H1 (cell line): Measurements from ENCODE around the gene SLC7A9. TPM values are rescaled to one million over a fixed set of nuclear protein-coding genes. Genes with fewer than 3 reads are reported as not detected.

ENCODE experiments used
- CTCF ChIA-PET: fragments of 300-600 bp; sonication (Branson Sonifier 250); formaldehyde crosslinking; loops from one replicate; lab custom pipeline; 2021; ENCODE audit not compliant: partially characterized antibody; lab: Charles Lee
- POLR2A ChIA-PET: fragments of 300-600 bp; sonication (Branson Sonifier 250); formaldehyde crosslinking; loops from one replicate; lab custom pipeline; 2021; ENCODE audit warnings: inconsistent platforms; ENCODE audit not compliant: partially characterized antibody; lab: Charles Lee
- DNase-seq, 2 experiments: peaks; one replicate each; pipeline versions ENCODE4 v3.0.0 to v3.0.0-alpha.2; 2010 to 2022; ENCODE audit warnings: low spot score in 2 of 2, low read depth in 1 of 2, mixed read lengths in 1 of 2
- FAIRE-seq: peaks from 2 replicates; lab custom pipeline; 2011; peaks lifted over from hg19 to GRCh38; lab: Jason Lieb, UNC
- H2AFZ ChIP-seq: 2 replicates; pipeline ENCODE4 v1.8.1; 2012; ENCODE audit warnings: low read length, inconsistent platforms
- H2AK5ac ChIP-seq: 2 replicates; pipeline ENCODE4 v1.6.1; 2013; ENCODE audit warnings: low read depth, low read length
- H2BK120ac ChIP-seq: replicated peaks from 2 replicates; pipeline ENCODE3; 2013; ENCODE audit warnings: low read depth, low read length, inconsistent platforms
- H2BK12ac ChIP-seq: 2 replicates; pipeline ENCODE4 v1.6.1; 2013; ENCODE audit warnings: low read depth, low read length
- H2BK15ac ChIP-seq: 2 replicates; pipeline ENCODE4 v1.6.1; 2013; ENCODE audit warnings: low read length
- H2BK20ac ChIP-seq: 2 replicates; pipeline ENCODE4 v1.6.1; 2013; ENCODE audit warnings: low read length
- H2BK5ac ChIP-seq: 2 replicates; pipeline ENCODE4 v1.6.1; 2013; ENCODE audit warnings: low read depth, low read length
- H3K14ac ChIP-seq: 2 replicates; pipeline ENCODE4 v1.6.1; 2013; ENCODE audit warnings: inconsistent platforms; ENCODE audit not compliant: insufficient read length
- H3K18ac ChIP-seq: 2 replicates; pipeline ENCODE4 v1.6.1; 2013; ENCODE audit warnings: low read length; ENCODE audit errors: extremely low read depth
- H3K23ac ChIP-seq: 2 replicates; pipeline ENCODE4 v1.6.1; 2013; ENCODE audit warnings: inconsistent platforms; ENCODE audit not compliant: insufficient read length
- H3K23me2 ChIP-seq: 2 replicates; pipeline ENCODE4 v1.6.1; 2013; ENCODE audit warnings: low read depth, low read length
- H3K27ac ChIP-seq: 2 replicates; pipeline ENCODE4 v1.6.1; 2011; ENCODE audit warnings: low read depth, low read length, inconsistent platforms
- H3K27me3 ChIP-seq, 4 experiments: replicated peaks in 1 of 4; 1 replicate in 1 of 4; 2 replicates in 3 of 4; pipeline versions ENCODE4 v1.6.1 to v1.8.1; 2011 to 2013; ENCODE audit warnings: low read length in 3 of 4, mild to moderate bottlenecking in 3 of 4, inconsistent platforms in 2 of 4, mixed read lengths in 2 of 4, moderate library complexity in 1 of 4; ENCODE audit not compliant: control insufficient read depth in 3 of 4, insufficient read depth in 3 of 4; ENCODE audit errors: extremely low read depth in 1 of 4
- H3K36me3 ChIP-seq, 4 experiments: 2 replicates each; pipeline versions ENCODE4 v1.6.1 to v1.8.1; 2011 to 2013; ENCODE audit warnings: mild to moderate bottlenecking in 4 of 4, low read length in 3 of 4, moderate library complexity in 2 of 4, control low read depth in 1 of 4, inconsistent platforms in 1 of 4; ENCODE audit not compliant: insufficient read depth in 4 of 4, control insufficient read depth in 2 of 4
- H3K4ac ChIP-seq: replicated peaks from 2 replicates; pipeline ENCODE3; 2013; ENCODE audit warnings: low read length, low read depth, mixed read lengths, inconsistent platforms; ENCODE audit not compliant: insufficient read length
- H3K4me1 ChIP-seq, 4 experiments: replicated peaks in 1 of 4; 1 replicate in 1 of 4; 2 replicates in 3 of 4; pipeline versions ENCODE4 v1.6.1 to v1.8.1; 2011 to 2013; ENCODE audit warnings: low read length in 3 of 4, inconsistent platforms in 2 of 4, mixed read lengths in 1 of 4; ENCODE audit not compliant: insufficient read depth in 4 of 4, control insufficient read depth in 3 of 4
- H3K4me2 ChIP-seq, 2 experiments: 2 replicates each; pipeline versions ENCODE4 v1.6.1 to v1.8.1; 2011 to 2013; ENCODE audit warnings: low read depth in 2 of 2, low read length in 2 of 2, control low read depth in 1 of 2, inconsistent platforms in 1 of 2, mild to moderate bottlenecking in 1 of 2; ENCODE audit not compliant: insufficient read depth in 1 of 2
- H3K4me3 ChIP-seq, 4 experiments: fragments of 200-600, 300-600 bp in 1 of 4; sonication (generic), shearing (Covaris generic), sonication (Bioruptor Twin) in 1 of 4; 2 replicates each; pipeline versions ENCODE4 v1.5.1 to v1.8.1; 2011 to 2016; ENCODE audit warnings: low read length in 4 of 4, low read depth in 3 of 4, control low read depth in 2 of 4, inconsistent platforms in 2 of 4, mild to moderate bottlenecking in 2 of 4, mixed read lengths in 1 of 4, moderate library complexity in 1 of 4; ENCODE audit not compliant: insufficient read depth in 2 of 4; ENCODE audit errors: extremely low read depth in 1 of 4
- H3K56ac ChIP-seq: replicated peaks from 2 replicates; pipeline ENCODE3; 2013; ENCODE audit warnings: low read depth, mild to moderate bottlenecking, mixed read lengths, low read length, inconsistent platforms; ENCODE audit not compliant: insufficient read length
- H3K79me1 ChIP-seq: 2 replicates; pipeline ENCODE4 v1.6.1; 2013; ENCODE audit warnings: low read depth, low read length, control low read depth
- H3K79me2 ChIP-seq, 2 experiments: 2 replicates each; pipeline versions ENCODE4 v1.6.1 to v1.8.1; 2012 to 2013; ENCODE audit warnings: low read length in 2 of 2, mild to moderate bottlenecking in 2 of 2, inconsistent platforms in 1 of 2; ENCODE audit not compliant: insufficient read depth in 2 of 2, control insufficient read depth in 1 of 2
- H3K9ac ChIP-seq, 4 experiments: replicated peaks in 1 of 4; 1 replicate in 1 of 4; 2 replicates in 3 of 4; pipeline versions ENCODE4 v1.6.1 to v1.8.1; 2011 to 2013; ENCODE audit warnings: low read depth in 3 of 4, low read length in 3 of 4, control low read depth in 2 of 4, mild to moderate bottlenecking in 2 of 4, moderate library complexity in 2 of 4, inconsistent platforms in 1 of 4; ENCODE audit errors: extremely low read depth in 1 of 4
- H3K9me3 ChIP-seq, 2 experiments: 2 replicates each; pipeline versions ENCODE4 v1.6.1 to v1.8.1; 2012 to 2013; ENCODE audit warnings: mild to moderate bottlenecking in 2 of 2, moderate library complexity in 2 of 2, control low read depth in 1 of 2, inconsistent platforms in 1 of 2, low read depth in 1 of 2, low read length in 1 of 2, mixed read lengths in 1 of 2; ENCODE audit not compliant: insufficient read depth in 2 of 2
- H4K20me1 ChIP-seq, 2 experiments: replicated peaks in 1 of 2; 2 replicates each; pipeline versions ENCODE3 to v1.8.1; 2011 to 2013; ENCODE audit warnings: inconsistent platforms in 2 of 2, low read length in 2 of 2, mild to moderate bottlenecking in 1 of 2; ENCODE audit not compliant: insufficient read depth in 2 of 2, control insufficient read depth in 1 of 2
- H4K5ac ChIP-seq: 2 replicates; pipeline ENCODE4 v1.6.1; 2013; ENCODE audit warnings: low read length, low read depth, mixed read lengths, inconsistent platforms; ENCODE audit not compliant: insufficient read length
- H4K8ac ChIP-seq: 2 replicates; pipeline ENCODE4 v1.8.0; 2013; ENCODE audit warnings: mild to moderate bottlenecking, moderate library complexity, low read length, inconsistent platforms; ENCODE audit not compliant: insufficient read depth; ENCODE audit errors: extremely low read depth
- H4K91ac ChIP-seq: replicated peaks from 2 replicates; pipeline ENCODE3; 2013; ENCODE audit warnings: low read length, mixed read lengths, inconsistent platforms; ENCODE audit not compliant: insufficient read length
- KDM1A ChIP-seq: fragments of 200-600, 300-600 bp; sonication (generic); IDR thresholded peaks from 2 replicates; pipeline ENCODE4 v1.7.1; 2016; ENCODE audit warnings: mild to moderate bottlenecking, low read length, borderline replicate concordance
- SRF ChIP-seq: IDR thresholded peaks from 2 replicates; pipeline ENCODE4 v1.6.1; 2011; ENCODE audit warnings: mild to moderate bottlenecking, low read depth, low read length, moderate library complexity
- WGBS, 2 experiments: shearing (Covaris generic) in 1 of 2; methylation state at CpG; one replicate each; pipeline versions ENCODE4 v1.1.6 to v1.1.7; 2013 to 2015; ENCODE audit warnings: low lambda C conversion rate in 2 of 2, mixed read lengths in 2 of 2, inconsistent platforms in 1 of 2, low coverage in 1 of 2, missing lambda C conversion rate in 1 of 2; ENCODE audit not compliant: insufficient replicate concordance in 2 of 2, insufficient coverage in 1 of 2, insufficient read length in 1 of 2; ENCODE audit errors: extremely low coverage in 1 of 2, missing lambda C conversion rate in 1 of 2; 5-methylcytosine and 5-hydroxymethylcytosine counted together
- polyA plus RNA-seq, 7 experiments: library from polyadenylated mRNA; depleted of rRNA in 3 of 7; stranded (reverse) in 5 of 7; unstranded in 2 of 7; fragments of >200 nt in 5 of 7; fragments of 200-250 nt in 2 of 7; gene quantifications; 1 replicate in 5 of 7; 2 replicates in 1 of 7; 4 replicates in 1 of 7; pipeline versions ENCODE4 v1.2.1 to v1.2.3, GENCODE V29; 2011 to 2013; ENCODE audit warnings: missing spikeins in 2 of 7, mixed read lengths in 2 of 7
- small RNA-seq: library from polyadenylated mRNA; stranded (forward); fragments of <200 nt; extraction: miRNeasy Mini kit (QIAGEN cat#:217004); gene quantifications from one replicate; pipeline ENCODE3, GENCODE V24; 2013; ENCODE audit not compliant: insufficient read depth
- total RNA-seq: library from RNA; stranded (reverse); fragmentation: NEBNext Ultra II Directional; extraction: Animal tissue kit (Norgen Biotek cat#: 25700); gene quantifications from 2 replicates; pipeline ENCODE4 v1.2.1, GENCODE V29; 2021

SLC7A9 gene
- total and polyA plus RNA-seq, 2 of the 8 experiments (the other 6 are each of a cell fraction or from before 2014, with no cell fraction given): 0.15 TPM; not detected in 1

DNA sequence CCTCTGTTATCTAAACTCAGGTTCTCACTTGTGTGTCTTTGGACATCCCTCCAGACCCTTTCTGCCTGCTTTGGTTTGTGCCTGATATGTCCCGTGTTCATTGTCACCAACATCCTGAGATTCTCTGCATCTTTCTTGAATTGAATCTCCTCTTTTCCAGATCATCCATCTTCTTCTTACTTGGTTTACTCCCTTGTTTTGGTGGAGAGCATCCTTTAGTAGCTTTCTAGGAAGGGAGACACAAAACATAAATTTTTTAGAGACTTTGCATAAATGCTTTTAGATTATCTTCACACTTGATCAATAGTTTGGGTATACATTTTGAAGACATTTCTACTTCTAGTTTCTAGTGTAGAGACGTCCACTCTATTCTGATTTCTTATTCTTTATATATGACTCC is 88.3 kb downstream of the SLC7A9 start:
- Histone ChIP-seq H3K4ac (no peak overlapping the region), H2BK120ac (no peak overlapping the region), H3K79me1 (no peaks in the 10 kb centered on the region), H3K56ac (no peak overlapping the region), H2BK5ac (no peak overlapping the region), H3K9me3 (peaks cover 5% of the 10 kb centered on the region in 2 experiments; a peak in 2 of 4 replicates), H3K79me2 (no peaks in the 10 kb centered on the region), H2BK12ac (no peak overlapping the region), H3K4me1 (peaks cover 2 to 11% (median 4%) of the 10 kb centered on the region in 4 experiments; a peak in 6 of 7 replicates), H3K36me3 (0 out of 8 replicates have a peak, but pooled peaks cover 0 to 2% (median 0%) of the 10 kb centered on the region in 4 experiments), H3K18ac (no peak overlapping the region), H4K20me1 (no peaks in the 10 kb centered on the region), H4K5ac (no peak overlapping the region), H3K23me2 (no peaks in the 10 kb centered on the region), H3K27me3 (no peaks in the 10 kb centered on the region), H2BK20ac (no peak overlapping the region), H2AK5ac (no peak overlapping the region), H4K91ac (no peak overlapping the region), H3K9ac (no peak overlapping the region), H3K23ac (no peak overlapping the region), H3K4me3 (no peak overlapping the region), H2AFZ (no peak overlapping the region), H3K4me2 (no peak overlapping the region), H4K8ac (no peak overlapping the region), H3K14ac (no peak overlapping the region), H3K27ac (no peak overlapping the region), H2BK15ac (no peak overlapping the region)
- no peak for FAIRE-seq
- TF ChIP-seq SRF (no peak), KDM1A (0 out of 2 replicates have a peak, but pooled peaks have one; percentile 39)
- WGBS, 2 experiments: 88% methylated on average over 2 of the region's 2 CpGs; no CpG with 5 or more reads in 1 of the 2 experiments
- no peak for DNase-seq
- ChIA-PET CTCF (no interaction called here), POLR2A (no interaction called here)

Small RNAs within 50 kb of the gene (small RNA-seq; reads per million reads assigned to genes)
- gene RN7SKP22: not detected

Other genes with a start within 250 kb of the SLC7A9 start
- gene ANKRD27, start 194.6 kb downstream of the SLC7A9 start, total RNA-seq: 55.7 and 57.4 TPM in 2 replicates
- 27.9 and 30.5 TPM in 2 replicates for gene ANKRD27, start 194.6 kb downstream of the SLC7A9 start, polyA plus RNA-seq (2011; rRNA removed)
- gene RGS9BP, start 193.9 kb downstream of the SLC7A9 start, total RNA-seq: 0.26 and 0.33 TPM in 2 replicates
- 0.11 TPM in 2 replicates for gene RGS9BP, start 193.9 kb downstream of the SLC7A9 start, polyA plus RNA-seq (2011; rRNA removed)
- gene NUDT19, start 177.9 kb downstream of the SLC7A9 start, total RNA-seq: 2.4 and 3.3 TPM in 2 replicates
- gene NUDT19, start 177.9 kb downstream of the SLC7A9 start, polyA plus RNA-seq (2011; rRNA removed): 2.0 TPM in 2 replicates
- gene TDRD12, start 150.0 kb downstream of the SLC7A9 start, total RNA-seq: 0.73 and 0.88 TPM in 2 replicates
- 0.36 and 0.39 TPM in 2 replicates for gene TDRD12, start 150.0 kb downstream of the SLC7A9 start, polyA plus RNA-seq (2011; rRNA removed)
- gene CEP89, start 102.2 kb upstream of the SLC7A9 start, total RNA-seq: 23.0 and 23.6 TPM in 2 replicates
- 23.6 and 35.2 TPM in 2 replicates for gene CEP89, start 102.2 kb upstream of the SLC7A9 start, polyA plus RNA-seq (2011; rRNA removed)
- gene FAAP24, start 102.5 kb upstream of the SLC7A9 start, total RNA-seq: 4.2 and 4.7 TPM in 2 replicates
- 3.2 and 3.3 TPM in 2 replicates for gene FAAP24, start 102.5 kb upstream of the SLC7A9 start, polyA plus RNA-seq (2011; rRNA removed)
- 31.1 and 36.2 TPM in 2 replicates for gene RHPN2, start 195.1 kb upstream of the SLC7A9 start, total RNA-seq
- 22.8 and 27.2 TPM in 2 replicates for gene RHPN2, start 195.1 kb upstream of the SLC7A9 start, polyA plus RNA-seq (2011; rRNA removed)
- gene GPATCH1, start 211.4 kb upstream of the SLC7A9 start, total RNA-seq: 8.2 and 8.8 TPM in 2 replicates
- 3.5 and 4.3 TPM in 2 replicates for gene GPATCH1, start 211.4 kb upstream of the SLC7A9 start, polyA plus RNA-seq (2011; rRNA removed)